GM19240 (cell line): ENCODE data around the gene PPP1R12A.
"Not testable (repeated sequence)": the region's sequence is repeated elsewhere in the genome, so short reads cannot be mapped to it uniquely, and the experiment has no call there.

Source experiments
- DNase-seq: peaks from one replicate; pipeline ENCODE4 v3.0.0; 2011; ENCODE audit warnings: low spot score; ENCODE audit not compliant: insufficient read length

Gene PPP1R12A

GRCh38 chr12:79842630-79843029, 92.3 kb downstream of the PPP1R12A start:
- no peak for DNase-seq

GRCh38 chr12:79841878-79842265, 93.0 kb downstream of the PPP1R12A start:
- DNase-seq = no peak

- no peak for DNase-seq
Observed at GRCh38 chr12:79841248-79841877, 93.5 kb downstream of the PPP1R12A start.

GRCh38 chr12:79838359-79838758, 96.5 kb downstream of the PPP1R12A start:
- no peak for DNase-seq

- no peak for DNase-seq
Observed at GRCh38 chr12:79837575-79837974, 97.3 kb downstream of the PPP1R12A start.

- no peak for DNase-seq
Observed at GRCh38 chr12:79835377-79835843, 99.5 kb downstream of the PPP1R12A start.

GRCh38 chr12:79834712-79835376, 100.1 kb downstream of the PPP1R12A start:
- no peak for DNase-seq

GRCh38 chr12:79830440-79830839, 104.5 kb downstream of the PPP1R12A start:
- DNase-seq = no peak

GRCh38 chr12:79828924-79829323, 106.0 kb downstream of the PPP1R12A start:
- no peak for DNase-seq

GRCh38 chr12:79827484-79827883, 107.4 kb downstream of the PPP1R12A start:
- no peak for DNase-seq

GRCh38 chr12:79826267-79827128, 108.4 kb downstream of the PPP1R12A start:
- DNase-seq = no peak

GRCh38 chr12:79822475-79822874, 112.4 kb downstream of the PPP1R12A start:
- no peak for DNase-seq

- no peak for DNase-seq
Observed at GRCh38 chr12:79818856-79819255, 116.0 kb downstream of the PPP1R12A start.

- not testable (repeated sequence) for DNase-seq
Observed at GRCh38 chr12:79784366-79785065, 150.4 kb downstream of the PPP1R12A start.

- no peak for DNase-seq
Observed at GRCh38 chr12:79782172-79782900, 152.6 kb downstream of the PPP1R12A start.

GRCh38 chr12:79778802-79779448, 156.0 kb downstream of the PPP1R12A start:
- DNase-seq = no peak

GRCh38 chr12:79776111-79776510, 158.8 kb downstream of the PPP1R12A start:
- no peak for DNase-seq

GRCh38 chr12:79775355-79776027, 159.4 kb downstream of the PPP1R12A start:
- DNase-seq = no peak

- no peak for DNase-seq
Observed at GRCh38 chr12:79773896-79774295, 161.0 kb downstream of the PPP1R12A start.
